SK-N-SH (cell line): ENCODE measurements around the gene SLC4A8. TPM values are rescaled to one million over a fixed set of nuclear protein-coding genes. Genes with fewer than 3 reads are reported as not detected.

Source experiments
- CTCF ChIA-PET: fragments of 300-600, 350-600 bp; formaldehyde crosslinking; extraction: SDS; loops from one replicate; lab custom pipeline; 2021; lab: Yijun Ruan, JAX
- POLR2A ChIA-PET: fragments of 350-600 bp; sonication (Branson Sonifier 250); formaldehyde crosslinking; extraction: SDS; loops from one replicate; lab custom pipeline; 2020; ENCODE audit warnings: antibody characterized with exemption, inconsistent platforms; lab: Yijun Ruan, JAX
- DNase-seq: peaks from one replicate; pipeline ENCODE4 v3.0.0; 2012
- H2AFZ ChIP-seq: fragments of 200-600 bp; sonication (generic); 2 replicates; pipeline ENCODE4 v1.8.1; 2016; ENCODE audit warnings: antibody characterized with exemption, mild to moderate bottlenecking, low read depth
- H3F3A ChIP-seq: fragments of 200-600 bp; sonication (generic); replicated peaks from 2 replicates; pipeline ENCODE3; 2016; ENCODE audit warnings: antibody characterized with exemption, mild to moderate bottlenecking; ENCODE audit not compliant: insufficient read depth
- H3K27ac ChIP-seq, 2 experiments: fragments of 200-500 bp in 1 of 2; fragments of 200-600 bp in 1 of 2; sonication (Bioruptor generic) in 1 of 2; sonication (generic), shearing (Covaris generic) in 1 of 2; 2 replicates each; pipeline versions ENCODE4 v1.5.1 to v1.6.1; 2014 to 2016; ENCODE audit warnings: low read depth in 2 of 2, inconsistent platforms in 1 of 2, low read length in 1 of 2, mild to moderate bottlenecking in 1 of 2, mixed read lengths in 1 of 2
- H3K27me3 ChIP-seq: fragments of 200-600 bp; sonication (generic), shearing (Covaris generic); 2 replicates; pipeline ENCODE4 v1.6.1; 2016; ENCODE audit warnings: mixed run types; ENCODE audit not compliant: insufficient read depth
- H3K36me3 ChIP-seq, 2 experiments: fragments of 200-500 bp in 1 of 2; fragments of 200-600 bp in 1 of 2; sonication (Bioruptor generic) in 1 of 2; sonication (generic) in 1 of 2; replicated peaks in 1 of 2; 2 replicates each; pipeline versions ENCODE3 to v1.5.1; 2014 to 2016; ENCODE audit warnings: low read length in 1 of 2, mild to moderate bottlenecking in 1 of 2; ENCODE audit not compliant: insufficient read depth in 2 of 2, control insufficient read depth in 1 of 2
- H3K4me1 ChIP-seq, 2 experiments: fragments of 200-500 bp in 1 of 2; fragments of 200-600 bp in 1 of 2; sonication (Bioruptor generic) in 1 of 2; sonication (generic), shearing (Covaris generic) in 1 of 2; 2 replicates each; pipeline versions ENCODE4 v1.5.1 to v1.6.1; 2014 to 2016; ENCODE audit warnings: low read depth in 1 of 2, low read length in 1 of 2, mixed run types in 1 of 2; ENCODE audit not compliant: insufficient read depth in 2 of 2, control insufficient read depth in 1 of 2
- H3K4me2 ChIP-seq: fragments of 200-600 bp; sonication (generic), shearing (Covaris generic); 2 replicates; pipeline ENCODE4 v1.6.1; 2017; ENCODE audit warnings: mixed run types
- H3K4me3 ChIP-seq, 2 experiments: fragments of 200-500 bp in 1 of 2; fragments of 200-600 bp in 1 of 2; sonication (Bioruptor generic) in 1 of 2; sonication (generic), shearing (Covaris generic) in 1 of 2; 2 replicates each; pipeline versions ENCODE4 v1.5.1 to v1.8.1; 2014 to 2016; ENCODE audit warnings: low read depth in 2 of 2, inconsistent platforms in 1 of 2, low read length in 1 of 2, mild to moderate bottlenecking in 1 of 2, mixed read lengths in 1 of 2, moderate library complexity in 1 of 2
- H3K79me2 ChIP-seq: fragments of 200-600 bp; sonication (generic); 2 replicates; pipeline ENCODE4 v1.8.1; 2017; ENCODE audit warnings: mild to moderate bottlenecking; ENCODE audit not compliant: insufficient read depth
- H3K9ac ChIP-seq: fragments of 200-600 bp; sonication (generic); 2 replicates; pipeline ENCODE4 v1.6.1; 2017; ENCODE audit warnings: mixed run types
- H3K9me2 ChIP-seq: fragments of 200-600 bp; sonication (generic); 2 replicates; pipeline ENCODE4 v1.6.1; 2017; ENCODE audit warnings: mixed run types
- H3K9me3 ChIP-seq: fragments of 200-600 bp; sonication (generic); 2 replicates; pipeline ENCODE4 v1.6.1; 2017; ENCODE audit warnings: mixed run types, mild to moderate bottlenecking, moderate library complexity
- H4K20me1 ChIP-seq: fragments of 200-600 bp; sonication (generic); 2 replicates; pipeline ENCODE4 v1.6.1; 2017; ENCODE audit warnings: mild to moderate bottlenecking, mixed run types; ENCODE audit not compliant: insufficient read depth
- CTCF ChIP-seq: fragments of 200-600 bp; sonication (generic); IDR thresholded peaks from 2 replicates; pipeline ENCODE4 v1.6.1; 2017; ENCODE audit warnings: antibody characterized with exemption, mild to moderate bottlenecking, moderate library complexity
- EP300 ChIP-seq, 2 experiments: IDR thresholded peaks; 2 replicates each; pipeline versions ENCODE4 v1.4.0 to v1.6.1; 2012; ENCODE audit warnings: borderline replicate concordance in 1 of 2, low read depth in 1 of 2, low read length in 1 of 2
- FOSL2 ChIP-seq: IDR thresholded peaks from 2 replicates; pipeline ENCODE4 v1.4.0; 2012; ENCODE audit warnings: low read depth, mild to moderate bottlenecking, moderate library complexity, borderline replicate concordance
- GABPA ChIP-seq: IDR thresholded peaks from 2 replicates; pipeline ENCODE4 v1.4.0; 2012; ENCODE audit warnings: low read depth, mild to moderate bottlenecking
- GATA2 ChIP-seq: sonication (generic); formaldehyde crosslinking; IDR thresholded peaks from 2 replicates; pipeline ENCODE4 v1.5.0; 2020; ENCODE audit warnings: mild to moderate bottlenecking, missing genetic modification reagents
- MXI1 ChIP-seq: IDR thresholded peaks from 2 replicates; pipeline ENCODE4 v1.6.1; 2012; ENCODE audit warnings: mild to moderate bottlenecking, low read depth, low read length, improper control_type of control experiment
- NFIC ChIP-seq: IDR thresholded peaks from 2 replicates; pipeline ENCODE4 v1.4.0; 2012; ENCODE audit warnings: borderline replicate concordance
- RAD21 ChIP-seq: IDR thresholded peaks from 2 replicates; pipeline ENCODE4 v1.6.1; 2012; ENCODE audit warnings: mild to moderate bottlenecking, low read length
- RCOR1 ChIP-seq: fragments of 150-350 bp; IDR thresholded peaks from 2 replicates; pipeline ENCODE4 v1.6.1; 2017; ENCODE audit warnings: antibody characterized with exemption, low read length
- RFX5 ChIP-seq: IDR thresholded peaks from 2 replicates; pipeline ENCODE4 v1.6.1; 2012; ENCODE audit warnings: mild to moderate bottlenecking, improper control_type of control experiment, low read length
- SIN3A ChIP-seq: IDR thresholded peaks from 2 replicates; pipeline ENCODE4 v1.6.1; 2012; ENCODE audit warnings: low read depth, mild to moderate bottlenecking, low read length, moderate library complexity, borderline replicate concordance
- SMC3 ChIP-seq: IDR thresholded peaks from 2 replicates; pipeline ENCODE4 v1.6.1; 2012; ENCODE audit warnings: low read depth, low read length, improper control_type of control experiment
- TAF1 ChIP-seq: IDR thresholded peaks from 2 replicates; pipeline ENCODE4 v1.6.1; 2012; ENCODE audit warnings: low read depth, mild to moderate bottlenecking, low read length, moderate library complexity, borderline replicate concordance
- USF1 ChIP-seq: IDR thresholded peaks from 2 replicates; pipeline ENCODE4 v1.4.0; 2012; ENCODE audit warnings: low read depth, borderline replicate concordance
- whole genome bisulfite sequencing: methylation state at CpG from one replicate; pipeline ENCODE4 v1.1.6; 2017; ENCODE audit warnings: low lambda C conversion rate; 5-methylcytosine and 5-hydroxymethylcytosine counted together
- polyA plus RNA-seq, 3 experiments: library from polyadenylated mRNA; depleted of rRNA; stranded (reverse); fragments of >200 nt; gene quantifications; 2 replicates each; pipeline ENCODE4 v1.2.3, GENCODE V29; 2012

Gene SLC4A8
- polyA plus RNA-seq, 1 of the 3 experiments (the other 2 are of a cell fraction) = 5.2 TPM

- TF ChIP-seq FOSL2 = no peak
Measured at GRCh38 chr12:51417826-51418225, 6.8 kb upstream of the SLC4A8 start (continued).

- Histone ChIP-seq H3F3A (no peaks in the 10 kb centered on the region), H3K36me3 (no peaks in the 10 kb centered on the region), H3K27me3 (no peaks in the 10 kb centered on the region), H3K4me3 (no peak overlapping the region), H3K9ac (no peak overlapping the region), H2AFZ (no peak overlapping the region), H3K9me3 (no peaks in the 10 kb centered on the region), H3K4me1 (peaks cover 4 to 18% of the 10 kb centered on the region in 2 experiments; a peak in 2 of 4 replicates), H4K20me1 (no peaks in the 10 kb centered on the region), H3K4me2 (no peak overlapping the region), H3K27ac (peak overlapping the region in 1 of 2 experiments; percentile 53; a peak in 2 of 4 replicates), H3K9me2 (no peaks in the 10 kb centered on the region), H3K79me2 (no peaks in the 10 kb centered on the region)
- CTCF ChIA-PET = interaction anchor here (0.7 to 16.5 kb wide), 23 partner anchors 9 to 655 kb away, joined by 3 to 418 read pairs (median 4); partner anchors contain the start of gene SMAGP
- no peak for DNase-seq
- TF ChIP-seq TAF1 (no peak), RFX5 (no peak), RAD21 (no peak), SMC3 (no peak), NFIC (no peak), GABPA (no peak)
- WGBS = 56% methylated on average over 11 of the region's 11 CpGs
- POLR2A ChIA-PET = interaction anchor here (0.8 kb wide), 1 partner anchor 408 kb away, joined by 3 read pairs; no protein-coding TSS in a partner anchor
Measured at GRCh38 chr12:51419425-51420193, 5.0 kb upstream of the SLC4A8 start.

- POLR2A ChIA-PET = interaction anchor here (1.1 kb wide), 1 partner anchor 9 kb away, joined by 3 read pairs; no protein-coding TSS in a partner anchor
- peaks cover 6% of the 10 kb centered on the region; the same call in 1 of the 2 replicates for H3K79me2 ChIP-seq
- peak; percentile 68 for DNase-seq
- H3K9ac ChIP-seq = no peak overlapping the region
- H3K9me3 ChIP-seq = no peaks in the 10 kb centered on the region
- H4K20me1 ChIP-seq = no peaks in the 10 kb centered on the region
- H3K27me3 ChIP-seq = no peaks in the 10 kb centered on the region
- no peak overlapping the region for H2AFZ ChIP-seq
- CTCF ChIA-PET = interaction anchor here (0.5 to 16.5 kb wide), 59 partner anchors 8 to 561 kb away, joined by 3 to 418 read pairs (median 4); partner anchors contain the start of genes GALNT6 and SCN8A
- peaks cover 4 to 29% of the 10 kb centered on the region in 2 experiments; a peak in 2 of 4 replicates for H3K4me1 ChIP-seq
- peak overlapping the region in 1 of 2 experiments; percentile 16; a peak in 1 of 4 replicates for H3K27ac ChIP-seq
- H3K36me3 ChIP-seq = no peaks in the 10 kb centered on the region
- no peaks in the 10 kb centered on the region for H3K9me2 ChIP-seq
- no peak overlapping the region; a peak in 1 of 4 replicates for H3K4me3 ChIP-seq
- no peaks in the 10 kb centered on the region for H3F3A ChIP-seq
- H3K4me2 ChIP-seq = no peak overlapping the region
- no peak for TF ChIP-seq MXI1
- no peak for TF ChIP-seq USF1
- TF ChIP-seq CTCF = peak; percentile 72
- no peak for TF ChIP-seq GATA2 (CRISPR knock-in tag)
- peak; percentile 95 for TF ChIP-seq SMC3
- TF ChIP-seq FOSL2 = no peak
- no peak for TF ChIP-seq SIN3A
- TF ChIP-seq RFX5 = peak; percentile 52; the same call in 1 of the 2 replicates
- TF ChIP-seq RCOR1 = 0 out of 2 replicates have a peak, but pooled peaks have one; percentile 41
- TF ChIP-seq EP300 (IDR thresholded peaks at IDR 0.05; ENCODE audit: borderline replicate concordance in 1 of 2, low read depth in 1 of 2, low read length in 1 of 2) = 0 out of 4 replicates have a peak, but pooled peaks of 1 of the 2 experiments have one; percentile 14
- TF ChIP-seq RAD21 = peak; percentile 99
- 73% methylated on average over 5 of the region's 5 CpGs for WGBS
Measured at GRCh38 chr12:51421266-51421884, 3.3 kb upstream of the SLC4A8 start.
